Vagina (tissue), 2 donors: ENCODE measurements around the gene CPOX.

Source experiments
- POLR2A ChIP-seq, 2 donors: fragments of 450-650 bp; IDR thresholded peaks; one replicate each; pipeline ENCODE4 v1.6.1; 2017; ENCODE audit warnings: antibody characterized with exemption in 2 of 2, mild to moderate bottlenecking in 2 of 2, moderate library complexity in 2 of 2
- POLR2AphosphoS5 ChIP-seq, 2 donors: sonication (generic); formaldehyde crosslinking; IDR thresholded peaks; one replicate each; pipeline ENCODE4 v1.9.0; 2017; ENCODE audit warnings: antibody characterized with exemption in 2 of 2, mild to moderate bottlenecking in 2 of 2, low read depth in 1 of 2; ENCODE audit not compliant: insufficient read depth in 1 of 2
- TF ChIP-seq, protein P1 (sequence below), 3 experiments: fragments of 450-650 bp in 2 of 3; fragments of 200-600 bp in 1 of 3; sonication (generic) in 1 of 3; IDR thresholded peaks; one replicate each; pipeline ENCODE4 v1.5.1; 2017 to 2019; ENCODE audit warnings: antibody characterized with exemption in 3 of 3, mild to moderate bottlenecking in 2 of 3, moderate library complexity in 2 of 3

DNA sequence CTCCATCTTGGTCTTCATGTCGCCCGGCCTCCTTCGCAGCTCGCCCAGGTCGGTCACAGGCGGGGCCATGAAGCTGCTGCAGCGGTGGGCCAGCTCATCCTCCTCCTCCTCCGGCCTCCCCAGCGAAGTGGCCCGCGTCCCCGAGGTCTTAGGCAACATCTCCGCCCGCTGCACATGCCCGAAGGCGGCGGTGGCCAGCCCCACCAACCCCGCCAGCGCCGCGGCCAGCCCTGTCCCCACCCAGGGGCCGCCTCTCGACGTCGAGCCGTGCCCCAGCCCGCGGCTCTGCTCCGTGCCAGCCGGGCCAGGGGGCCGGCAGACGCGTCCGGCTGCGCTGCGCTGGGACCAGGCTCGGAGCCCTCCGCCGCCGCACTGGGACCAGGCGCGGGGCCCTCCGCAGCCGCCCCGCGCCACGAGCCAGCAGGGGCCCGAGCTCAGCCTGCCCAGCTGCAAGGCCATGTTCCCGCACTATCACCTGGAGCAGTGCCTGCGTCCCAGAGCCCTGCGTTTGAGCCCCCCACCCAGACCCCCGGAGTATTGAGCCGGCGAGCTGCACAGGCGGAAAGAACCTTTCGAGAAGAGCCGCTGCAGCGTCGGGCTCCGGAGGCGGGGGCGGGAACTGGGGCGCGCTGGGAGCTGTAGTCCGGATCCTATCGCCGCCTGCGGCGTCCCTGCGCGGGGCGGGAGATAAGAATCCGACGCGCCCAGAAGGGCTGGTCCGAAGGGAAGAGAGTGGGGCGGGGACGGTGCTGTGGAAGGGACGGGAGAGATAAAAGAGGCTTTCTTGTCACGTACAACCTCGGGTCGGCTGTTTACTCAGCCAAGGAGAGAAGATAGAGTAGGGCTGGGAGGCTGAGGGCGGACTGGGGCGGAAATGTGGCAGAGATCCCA is at the start of gene CPOX:
- TF ChIP-seq, protein P1, sequence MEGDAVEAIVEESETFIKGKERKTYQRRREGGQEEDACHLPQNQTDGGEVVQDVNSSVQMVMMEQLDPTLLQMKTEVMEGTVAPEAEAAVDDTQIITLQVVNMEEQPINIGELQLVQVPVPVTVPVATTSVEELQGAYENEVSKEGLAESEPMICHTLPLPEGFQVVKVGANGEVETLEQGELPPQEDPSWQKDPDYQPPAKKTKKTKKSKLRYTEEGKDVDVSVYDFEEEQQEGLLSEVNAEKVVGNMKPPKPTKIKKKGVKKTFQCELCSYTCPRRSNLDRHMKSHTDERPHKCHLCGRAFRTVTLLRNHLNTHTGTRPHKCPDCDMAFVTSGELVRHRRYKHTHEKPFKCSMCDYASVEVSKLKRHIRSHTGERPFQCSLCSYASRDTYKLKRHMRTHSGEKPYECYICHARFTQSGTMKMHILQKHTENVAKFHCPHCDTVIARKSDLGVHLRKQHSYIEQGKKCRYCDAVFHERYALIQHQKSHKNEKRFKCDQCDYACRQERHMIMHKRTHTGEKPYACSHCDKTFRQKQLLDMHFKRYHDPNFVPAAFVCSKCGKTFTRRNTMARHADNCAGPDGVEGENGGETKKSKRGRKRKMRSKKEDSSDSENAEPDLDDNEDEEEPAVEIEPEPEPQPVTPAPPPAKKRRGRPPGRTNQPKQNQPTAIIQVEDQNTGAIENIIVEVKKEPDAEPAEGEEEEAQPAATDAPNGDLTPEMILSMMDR (IDR thresholded peaks at IDR 0.05), result no peak
- peak in 1 of 2 donors; percentile 17 for TF ChIP-seq POLR2A (IDR thresholded peaks at IDR 0.05)
- TF ChIP-seq POLR2AphosphoS5 (IDR thresholded peaks at IDR 0.05; ENCODE audit: insufficient read depth in 1 of 2, low read depth in 1 of 2), result peak; percentile 55 to 81
